Mesenchymal stem cell (in vitro differentiated cells and primary cell): Measurements from ENCODE around the gene PPP2R5D.

ENCODE experiments used
- DNase-seq: peaks from one replicate; pipeline ENCODE4 v3.0.0-alpha.2; 2013
- H2AFZ ChIP-seq: one replicate; pipeline ENCODE4 v1.6.1; 2013; ENCODE audit warnings: low read depth, mild to moderate bottlenecking, control low read depth, inconsistent platforms, low read length, moderate library complexity
- H2AK5ac ChIP-seq: 2 replicates; pipeline ENCODE4 v1.6.1; 2013; ENCODE audit warnings: low read length, moderate library complexity, mild to moderate bottlenecking, inconsistent platforms; ENCODE audit not compliant: severe bottlenecking
- H2BK120ac ChIP-seq: one replicate; pipeline ENCODE4 v1.6.1; 2013; ENCODE audit warnings: low read depth, mild to moderate bottlenecking, inconsistent platforms, low read length, moderate library complexity
- H2BK12ac ChIP-seq, 2 experiments: one replicate each; pipeline ENCODE4 v1.6.1; 2013; ENCODE audit warnings: inconsistent platforms in 2 of 2, low read length in 2 of 2, mild to moderate bottlenecking in 2 of 2, moderate library complexity in 2 of 2, control low read depth in 1 of 2
- H2BK15ac ChIP-seq: one replicate; pipeline ENCODE4 v1.6.1; 2013; ENCODE audit warnings: mild to moderate bottlenecking, low read depth, inconsistent platforms; ENCODE audit not compliant: poor library complexity, severe bottlenecking
- H2BK5ac ChIP-seq: 2 replicates; pipeline ENCODE4 v1.6.1; 2013; ENCODE audit warnings: low read depth, mild to moderate bottlenecking, low read length, control low read depth, inconsistent platforms; ENCODE audit not compliant: poor library complexity, severe bottlenecking
- H3K14ac ChIP-seq, 2 experiments: one replicate each; pipeline ENCODE4 v1.6.1; 2013; ENCODE audit warnings: inconsistent platforms in 2 of 2, low read length in 2 of 2, control low read depth in 1 of 2, mild to moderate bottlenecking in 1 of 2, moderate library complexity in 1 of 2
- H3K18ac ChIP-seq, 2 experiments: one replicate each; pipeline ENCODE4 v1.6.1; 2013; ENCODE audit warnings: inconsistent platforms in 2 of 2, low read length in 2 of 2, control low read depth in 1 of 2, low read depth in 1 of 2, mild to moderate bottlenecking in 1 of 2
- H3K23ac ChIP-seq, 2 experiments: one replicate each; pipeline ENCODE4 v1.6.1; 2013; ENCODE audit warnings: inconsistent platforms in 2 of 2, low read length in 2 of 2, mild to moderate bottlenecking in 2 of 2, moderate library complexity in 2 of 2, control low read depth in 1 of 2
- H3K27ac ChIP-seq: 2 replicates; pipeline ENCODE4 v1.5.1; 2013; ENCODE audit warnings: mild to moderate bottlenecking, moderate library complexity, low read length, control low read depth, inconsistent platforms; ENCODE audit not compliant: poor library complexity, severe bottlenecking
- H3K27me3 ChIP-seq, 2 experiments: 2 replicates each; pipeline versions ENCODE4 v1.6.1 to v1.7.0; 2013; ENCODE audit warnings: low read length in 2 of 2, mild to moderate bottlenecking in 2 of 2, moderate library complexity in 2 of 2, control low read depth in 1 of 2, inconsistent platforms in 1 of 2; ENCODE audit not compliant: control insufficient read depth in 1 of 2, insufficient read depth in 1 of 2
- H3K36me3 ChIP-seq, 2 experiments: 2 replicates each; pipeline versions ENCODE4 v1.6.1 to v1.7.0; 2013; ENCODE audit warnings: low read length in 2 of 2, control low read depth in 1 of 2, inconsistent platforms in 1 of 2, low read depth in 1 of 2, mild to moderate bottlenecking in 1 of 2; ENCODE audit not compliant: insufficient read depth in 2 of 2, control insufficient read depth in 1 of 2
- H3K4ac ChIP-seq, 2 experiments: one replicate each; pipeline ENCODE4 v1.6.1; 2013; ENCODE audit warnings: inconsistent platforms in 2 of 2, low read length in 2 of 2, mild to moderate bottlenecking in 2 of 2, moderate library complexity in 2 of 2, control low read depth in 1 of 2, low read depth in 1 of 2
- H3K4me1 ChIP-seq: 2 replicates; pipeline ENCODE4 v1.6.1; 2013; ENCODE audit warnings: low read depth, low read length, control low read depth; ENCODE audit not compliant: control insufficient read depth, insufficient read depth
- H3K4me2 ChIP-seq: 2 replicates; pipeline ENCODE4 v1.6.1; 2013; ENCODE audit warnings: low read length, mild to moderate bottlenecking, inconsistent platforms; ENCODE audit not compliant: poor library complexity, severe bottlenecking
- H3K4me3 ChIP-seq, 2 experiments: 2 replicates each; pipeline versions ENCODE4 v1.5.1 to v1.7.0; 2013; ENCODE audit warnings: low read length in 2 of 2, mild to moderate bottlenecking in 2 of 2, control low read depth in 1 of 2, low read depth in 1 of 2; ENCODE audit not compliant: insufficient read depth in 1 of 2
- H3K79me1 ChIP-seq: replicated peaks from 2 replicates; pipeline ENCODE4 v1.6.1; 2013; ENCODE audit warnings: mild to moderate bottlenecking, control low read depth, low read length, inconsistent platforms; ENCODE audit not compliant: poor library complexity, severe bottlenecking
- H3K9ac ChIP-seq: 2 replicates; pipeline ENCODE4 v1.7.0; 2013; ENCODE audit warnings: mild to moderate bottlenecking, low read length, moderate library complexity
- H3K9me3 ChIP-seq: 2 replicates; pipeline ENCODE4 v1.7.0; 2013; ENCODE audit warnings: mild to moderate bottlenecking, low read length; ENCODE audit not compliant: control insufficient read depth
- H4K8ac ChIP-seq: one replicate; pipeline ENCODE4 v1.6.1; 2013; ENCODE audit warnings: inconsistent platforms, mild to moderate bottlenecking, low read length, moderate library complexity
- H4K91ac ChIP-seq: one replicate; pipeline ENCODE4 v1.6.1; 2013; ENCODE audit warnings: mild to moderate bottlenecking, low read length, inconsistent platforms
- WGBS: methylation state at CpG from one replicate; pipeline ENCODE4 v1.1.7; 2013; ENCODE audit warnings: mixed read lengths; 5-methylcytosine and 5-hydroxymethylcytosine counted together

Gene PPP2R5D

DNA sequence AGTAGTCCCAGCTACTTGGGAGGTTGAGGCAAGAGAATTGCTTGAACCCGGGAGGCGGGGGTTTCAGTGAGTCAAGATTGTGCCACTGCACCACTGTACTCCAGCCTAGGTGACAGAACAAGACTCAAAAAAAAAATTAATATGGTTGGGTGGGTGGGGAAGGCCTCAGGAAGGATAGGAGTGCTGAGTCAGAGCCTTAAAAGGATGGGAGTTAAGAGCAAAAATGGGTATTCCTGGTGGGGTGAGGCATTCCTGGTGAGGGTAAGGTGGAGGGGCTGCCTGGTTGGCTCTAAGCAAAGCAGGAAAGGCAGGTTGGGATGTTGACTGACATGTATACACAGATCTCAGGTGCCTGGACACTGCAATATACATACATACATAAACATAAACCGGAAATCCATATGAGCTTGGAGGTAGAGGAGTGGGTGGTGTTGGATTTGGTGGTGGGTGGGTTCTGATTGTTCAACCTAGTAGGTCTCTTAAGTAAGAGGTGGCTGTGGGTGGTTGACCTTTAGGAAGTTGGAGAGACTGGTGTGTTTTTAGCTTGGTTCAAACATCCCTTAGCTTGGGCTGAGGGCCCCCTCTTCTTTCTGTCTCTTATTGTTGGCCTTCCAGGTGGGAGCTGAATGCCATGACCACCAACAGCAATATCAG lies 35.8 kb downstream of the PPP2R5D start:
- H2BK120ac ChIP-seq, result no peak overlapping the region
- no peak overlapping the region for H3K27ac ChIP-seq
- no peak overlapping the region for H2BK15ac ChIP-seq
- peaks cover 34% of the 10 kb centered on the region for H3K4me1 ChIP-seq
- 100% methylated on average over 2 of the region's 3 CpGs for WGBS
- no peaks in the 10 kb centered on the region for H3K9me3 ChIP-seq
- H3K36me3 ChIP-seq, result peaks cover 57 to 66% of the 10 kb centered on the region in 2 experiments
- H4K8ac ChIP-seq, result no peak overlapping the region
- no peak for DNase-seq
- H3K14ac ChIP-seq, result no peak overlapping the region
- no peak overlapping the region for H2BK5ac ChIP-seq
- H3K4me3 ChIP-seq, result no peak overlapping the region
- no peak overlapping the region for H3K4ac ChIP-seq
- no peak overlapping the region for H2AK5ac ChIP-seq
- H3K23ac ChIP-seq, result no peak overlapping the region
- H3K79me1 ChIP-seq, result peaks cover 24% of the 10 kb centered on the region
- H2BK12ac ChIP-seq, result no peak overlapping the region
- H3K4me2 ChIP-seq, result no peak overlapping the region
- H3K27me3 ChIP-seq, result no peaks in the 10 kb centered on the region
- H3K9ac ChIP-seq, result peak overlapping the region; percentile 98
- H2AFZ ChIP-seq, result no peak overlapping the region
- no peak overlapping the region for H3K18ac ChIP-seq
- no peak overlapping the region for H4K91ac ChIP-seq

DNA sequence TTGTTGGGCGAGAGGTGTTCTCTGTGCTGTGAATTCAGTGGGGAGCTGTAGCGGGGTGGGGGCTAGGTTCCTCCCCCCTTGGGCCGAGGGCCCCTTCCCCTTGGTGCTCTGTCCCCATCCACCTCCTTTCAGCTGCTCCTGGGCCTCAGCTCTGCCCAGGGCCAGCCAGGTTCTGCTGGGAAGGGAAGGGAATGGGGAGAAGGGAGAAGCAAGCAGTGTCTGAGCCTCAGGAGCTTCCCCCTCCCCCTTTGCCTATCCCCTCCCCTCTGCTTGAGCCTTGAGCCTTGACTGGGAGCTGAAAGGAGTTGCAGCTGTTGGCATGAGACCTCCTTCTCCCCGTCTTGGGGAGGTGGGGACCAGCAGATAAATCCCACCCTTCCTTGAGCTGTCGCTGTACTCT lies 36.5 kb downstream of the PPP2R5D start:
- Histone ChIP-seq H3K9ac (peak overlapping the region; percentile 98), H3K4me2 (peak overlapping the region; percentile 86), H3K4ac (peak overlapping the region in 1 of 2 experiments; percentile 81), H3K18ac (no peak overlapping the region), H3K36me3 (peaks cover 62 to 70% of the 10 kb centered on the region in 2 experiments), H3K14ac (no peak overlapping the region), H3K79me1 (peaks cover 24% of the 10 kb centered on the region), H3K23ac (no peak overlapping the region), H2BK120ac (no peak overlapping the region), H2BK5ac (no peak overlapping the region), H2BK15ac (no peak overlapping the region), H3K9me3 (no peaks in the 10 kb centered on the region), H3K4me1 (peaks cover 31% of the 10 kb centered on the region), H3K27me3 (no peaks in the 10 kb centered on the region), H2AK5ac (peak overlapping the region; percentile 86), H2AFZ (no peak overlapping the region), H3K27ac (peak overlapping the region; percentile 78), H4K91ac (peak overlapping the region; percentile 0), H2BK12ac (no peak overlapping the region), H4K8ac (peak overlapping the region; percentile 20), H3K4me3 (peak overlapping the region in 1 of 2 experiments; percentile 98)
- WGBS, result 57% methylated on average over 1 of the region's 5 CpGs
- DNase-seq, result peak; percentile 44

DNA sequence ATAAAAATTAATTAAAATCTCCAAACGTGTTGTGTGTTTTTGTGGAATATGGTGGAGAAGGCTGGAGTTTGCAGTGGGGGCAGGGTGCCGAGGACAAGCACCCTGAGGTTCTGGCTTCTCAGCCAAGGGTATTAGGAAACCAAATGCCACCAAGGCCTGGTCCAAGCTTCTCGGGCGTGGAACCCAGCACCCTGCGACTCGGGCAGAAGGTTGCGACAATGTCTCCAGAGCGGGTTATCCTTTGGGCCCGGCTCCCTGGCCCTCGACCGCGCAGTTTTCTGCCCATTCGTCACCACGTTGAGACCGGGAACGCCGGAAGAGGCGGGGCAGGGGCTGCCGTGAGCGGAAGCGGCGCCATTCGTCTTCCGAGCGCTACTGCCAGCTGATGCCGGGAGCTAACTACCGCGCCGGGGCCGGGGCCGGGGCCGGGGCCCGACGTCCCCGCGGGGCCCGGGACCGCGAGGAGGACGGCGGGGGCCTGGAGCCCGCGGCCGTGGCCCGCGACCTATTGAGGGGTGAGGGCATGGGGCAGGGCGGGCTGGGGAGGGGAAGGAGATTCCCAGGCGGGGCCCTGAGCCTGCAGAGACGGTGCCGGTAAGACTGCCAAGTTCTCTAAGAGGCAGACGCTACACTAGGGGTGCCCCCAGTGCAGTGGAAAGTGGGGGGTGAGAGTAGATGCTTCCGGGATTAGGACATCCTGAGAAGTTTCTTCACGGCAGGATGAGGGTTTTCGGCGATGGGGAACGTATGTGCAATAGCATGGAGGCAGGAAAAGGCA lies 37.1 kb downstream of the PPP2R5D start, which contains the start of gene RRP36:
TSS of gene RRP36 (plus strand) at position 354 of the 778 bp plus-strand sequence. CDS start at position 386, 32 bp downstream.
- WGBS, result 2% methylated on average over 56 of the region's 56 CpGs
- Histone ChIP-seq H3K9me3 (no peaks in the 10 kb centered on the region), H2BK120ac (peak within 1 kb of the TSS; percentile 87), H3K4me2 (peak within 1 kb of the TSS; percentile 89), H3K79me1 (peaks cover 26% of the 10 kb centered on the region), H3K23ac (peak within 1 kb of the TSS in 1 of 2 experiments; percentile 98), H3K27me3 (no peaks in the 10 kb centered on the region), H3K9ac (peak within 1 kb of the TSS; percentile 98), H3K18ac (peak within 1 kb of the TSS; percentile 82 to 98), H4K8ac (peak within 1 kb of the TSS; percentile 91), H2BK15ac (no peak within 1 kb of the TSS), H4K91ac (peak within 1 kb of the TSS; percentile 81), H2BK5ac (peak within 1 kb of the TSS; percentile 9), H3K36me3 (peaks cover 63 to 71% of the 10 kb centered on the region in 2 experiments), H3K4me1 (peaks cover 26% of the 10 kb centered on the region), H3K4ac (peak within 1 kb of the TSS; percentile 49 to 98), H2AFZ (no peak within 1 kb of the TSS), H3K27ac (peak within 1 kb of the TSS; percentile 88), H2AK5ac (peak within 1 kb of the TSS; percentile 86), H2BK12ac (no peak within 1 kb of the TSS), H3K14ac (peak within 1 kb of the TSS in 1 of 2 experiments; percentile 94), H3K4me3 (peak within 1 kb of the TSS; percentile 84 to 98)
- peak; percentile 83 for DNase-seq

DNA sequence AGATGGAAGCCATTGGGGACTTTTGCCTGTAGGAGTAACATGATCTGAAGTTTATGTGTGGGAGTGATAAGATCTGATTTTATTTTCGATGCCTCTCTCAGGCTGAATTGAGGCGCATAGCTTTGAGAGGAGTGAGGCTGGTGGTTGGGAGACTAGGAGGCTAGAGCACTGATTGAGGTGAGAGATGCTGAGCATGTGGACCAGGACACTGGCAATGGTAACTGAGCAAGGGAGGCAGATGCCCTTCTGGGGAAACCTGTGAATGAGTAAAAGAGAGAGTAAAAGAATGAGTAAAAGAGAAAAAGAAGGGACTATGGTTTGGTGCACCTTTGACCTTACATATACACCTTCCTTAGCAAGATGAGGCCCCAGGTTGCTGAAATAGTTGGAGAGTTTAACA lies 40.1 kb downstream of the PPP2R5D start:
- H2BK15ac ChIP-seq, result no peak overlapping the region
- H2BK12ac ChIP-seq, result no peak overlapping the region
- H2AK5ac ChIP-seq, result no peak overlapping the region
- H3K4me3 ChIP-seq, result no peak overlapping the region
- no peak overlapping the region for H3K4ac ChIP-seq
- no peak overlapping the region for H3K4me2 ChIP-seq
- no peak overlapping the region for H3K23ac ChIP-seq
- no peak overlapping the region for H2AFZ ChIP-seq
- no peak overlapping the region for H3K18ac ChIP-seq
- no peak overlapping the region for H2BK5ac ChIP-seq
- no peak overlapping the region for H3K14ac ChIP-seq
- DNase-seq, result no peak
- 94% methylated on average over 2 of the region's 2 CpGs for WGBS
- peaks cover 17% of the 10 kb centered on the region for H3K4me1 ChIP-seq
- H3K27me3 ChIP-seq, result no peaks in the 10 kb centered on the region
- peaks cover 68 to 72% of the 10 kb centered on the region in 2 experiments for H3K36me3 ChIP-seq
- H3K9me3 ChIP-seq, result no peaks in the 10 kb centered on the region
- no peak overlapping the region for H2BK120ac ChIP-seq
- H3K79me1 ChIP-seq, result peaks cover 15% of the 10 kb centered on the region
- H4K91ac ChIP-seq, result no peak overlapping the region
- peak overlapping the region; percentile 27 for H3K9ac ChIP-seq
- H4K8ac ChIP-seq, result no peak overlapping the region
- H3K27ac ChIP-seq, result no peak overlapping the region
